ENCODE results near the gene VSTM2L. TPM values are rescaled to one million over a fixed set of nuclear protein-coding genes. Genes with fewer than 3 reads are reported as not detected.
A peak's percentile ranks its signal among the peaks of the same experiment; 100 is the strongest.

The VSTM2L gene
- total and polyA plus RNA-seq, 2 of the 13 experiments (the other 11 are each of a cell fraction or from before 2014, with no cell fraction given): not detected

- peak; percentile 94; the same call in 1 of the 2 replicates for TF ChIP-seq LCORL (IDR thresholded peaks at IDR 0.05)
- TF ChIP-seq LCORL (CRISPR knock-in tag; IDR thresholded peaks at IDR 0.05): no peak
- TF ChIP-seq ZNF768 (CRISPR knock-in tag; IDR thresholded peaks at IDR 0.05): peak; percentile 65; the same call in 1 of the 2 replicates
- 0 out of 2 replicates have a peak, but pooled peaks have one; percentile 46 for TF ChIP-seq HES4 (CRISPR knock-in tag; IDR thresholded peaks at IDR 0.05; ENCODE audit: borderline replicate concordance)
- TF ChIP-seq ZNF574 (CRISPR knock-in tag; IDR thresholded peaks at IDR 0.05): peak; percentile 29; the same call in 1 of the 2 replicates
- TF ChIP-seq HNF4G (IDR thresholded peaks at IDR 0.05; ENCODE audit: borderline replicate concordance, low read depth, low read length): peak; percentile 48; the same call in 1 of the 2 replicates
- TF ChIP-seq HNF4G (CRISPR knock-in tag; IDR thresholded peaks at IDR 0.05; ENCODE audit: borderline replicate concordance, low read depth): no peak
- no peak for TF ChIP-seq ZNF337 (CRISPR knock-in tag; IDR thresholded peaks at IDR 0.05; ENCODE audit: borderline replicate concordance, low read depth)
- no peak for TF ChIP-seq DPF2 (CRISPR knock-in tag; IDR thresholded peaks at IDR 0.05; ENCODE audit: borderline replicate concordance, low read depth)
- no peak for TF ChIP-seq ZBTB40 (IDR thresholded peaks at IDR 0.05)
- peak; percentile 60; the same call in 1 of the 2 replicates for TF ChIP-seq ZBTB40 (CRISPR knock-in tag; IDR thresholded peaks at IDR 0.05)
- no peak for TF ChIP-seq FOXA1 (IDR thresholded peaks at IDR 0.05)
- TF ChIP-seq FOXA1 (CRISPR knock-in tag; IDR thresholded peaks at IDR 0.05): 0 out of 2 replicates have a peak, but pooled peaks have one; percentile 13
- TF ChIP-seq ZNF280B (CRISPR knock-in tag; IDR thresholded peaks at IDR 0.05; ENCODE audit: borderline replicate concordance): peak; percentile 78; the same call in 1 of the 2 replicates
- peak; percentile 45; the same call in 1 of the 2 replicates for TF ChIP-seq RNF2 (conservative IDR thresholded peaks at IDR 0.05; ENCODE audit: low read depth)
- peak; percentile 59; the same call in 1 of the 2 replicates for TF ChIP-seq PITX1 (CRISPR knock-in tag; IDR thresholded peaks at IDR 0.05)
These were observed 22.0 kb upstream of the VSTM2L start (continued) for GRCh38 chr20:37880726-37881591.

Measured in HepG2 (cell line).